ENCODE data around the gene TNS1. TPM values are rescaled to one million over a fixed set of nuclear protein-coding genes. Genes with fewer than 3 reads are reported as not detected.

TNS1 gene
- total and polyA plus RNA-seq, 8 donors = 38.5 to 166 (median 102) TPM

- no peak for FAIRE-seq
- H3K4me1 ChIP-seq = peaks cover 15 to 26% (median 23%) of the 10 kb centered on the region in 3 donors
Observed at GRCh38 chr2:217952409-217952808, 50.4 kb downstream of the TNS1 start.

GRCh38 chr2:217951521-217952247 is 51.1 kb downstream of the TNS1 start:
- ATAC-seq (no peak), FAIRE-seq (no peak), DNase-seq (peak in 2 of 6 donors; percentile 2 to 41)
- Histone ChIP-seq H3K36me3 (no peaks in the 10 kb centered on the region), H3K9me3 (no peaks in the 10 kb centered on the region), H3K27ac (no peak overlapping the region), H3K4me3 (no peak overlapping the region), H3K27me3 (no peaks in the 10 kb centered on the region), H3K4me1 (peaks cover 15 to 26% (median 23%) of the 10 kb centered on the region in 3 donors)
- intact Hi-C loops (cut with DNase I) = no loop called here
- no peak for TF ChIP-seq CTCF (IDR thresholded peaks at IDR 0.05)
- 73 to 75% methylated on average over 10 to 11 of the region's 11 CpGs for WGBS, 2 donors

More at GRCh38 chr2:217952409-217952808, 50.4 kb downstream of the TNS1 start:
- peak in 2 of 6 donors; percentile 2 to 30 for DNase-seq
- no peaks in the 10 kb centered on the region for H3K27me3 ChIP-seq
- TF ChIP-seq CTCF (IDR thresholded peaks at IDR 0.05) = no peak
- intact Hi-C loops (cut with DNase I) = no loop called here
- H3K36me3 ChIP-seq = no peaks in the 10 kb centered on the region
- H3K9me3 ChIP-seq = no peaks in the 10 kb centered on the region
- WGBS, 2 donors = 93 to 97% methylated on average over 7 of the region's 7 CpGs
- H3K4me3 ChIP-seq = no peak overlapping the region
- peak overlapping the region in 1 of 4 donors; percentile 10 for H3K27ac ChIP-seq
- ATAC-seq = no peak

GRCh38 chr2:217951091-217951490 is 51.7 kb downstream of the TNS1 start:
- intact Hi-C loops (cut with DNase I) = no loop called here
- no peak for TF ChIP-seq CTCF (IDR thresholded peaks at IDR 0.05)
- H3K36me3 ChIP-seq = no peaks in the 10 kb centered on the region
- no peak for FAIRE-seq
- no peaks in the 10 kb centered on the region for H3K27me3 ChIP-seq
- no peak for DNase-seq
- H3K4me3 ChIP-seq = no peak overlapping the region
- 82 to 84% methylated on average over 4 of the region's 4 CpGs for WGBS, 2 donors
- no peak for ATAC-seq
- peaks cover 15 to 26% (median 23%) of the 10 kb centered on the region in 3 donors for H3K4me1 ChIP-seq
- no peaks in the 10 kb centered on the region for H3K9me3 ChIP-seq
- no peak overlapping the region for H3K27ac ChIP-seq

- no peak for TF ChIP-seq CTCF (IDR thresholded peaks at IDR 0.05)
- Histone ChIP-seq H3K27ac (no peak overlapping the region), H3K9me3 (no peaks in the 10 kb centered on the region), H3K4me1 (peaks cover 15 to 23% (median 21%) of the 10 kb centered on the region in 3 donors), H3K36me3 (no peaks in the 10 kb centered on the region), H3K27me3 (no peaks in the 10 kb centered on the region), H3K4me3 (no peak overlapping the region)
- intact Hi-C loops (cut with DNase I) = no loop called here
- ATAC-seq (peak in 2 of 4 donors; percentile 16 to 68), DNase-seq (peak in 3 of 6 donors; percentile 20 to 51 (median 46)), FAIRE-seq (no peak)
- 75% methylated on average over 10 of the region's 10 CpGs for WGBS, 2 donors
Observed at GRCh38 chr2:217950401-217950871, 52.4 kb downstream of the TNS1 start.

GRCh38 chr2:217949447-217949846 is 53.3 kb downstream of the TNS1 start:
- no peak for FAIRE-seq
- Histone ChIP-seq H3K27ac (no peak overlapping the region), H3K9me3 (no peaks in the 10 kb centered on the region), H3K4me3 (no peak overlapping the region), H3K36me3 (no peaks in the 10 kb centered on the region), H3K4me1 (peaks cover 14 to 24% (median 16%) of the 10 kb centered on the region in 3 donors), H3K27me3 (no peaks in the 10 kb centered on the region)
- intact Hi-C loops (cut with DNase I) = no loop called here
- no peak for ATAC-seq
- DNase-seq = no peak
- no peak for TF ChIP-seq CTCF (IDR thresholded peaks at IDR 0.05)

Data from pancreas (tissue), 10 donors.